Transverse colon (tissue), 4 donors: ENCODE measurements around the gene CADM4. TPM values are rescaled to one million over a fixed set of nuclear protein-coding genes. Genes with fewer than 3 reads are reported as not detected.

Experiments
- DNase-seq: peaks from one replicate; pipeline ENCODE4 v3.0.0-alpha.2; 2019
- H3K27ac ChIP-seq, 4 donors: fragments of 200-600 bp; sonication (generic); 2 replicates each; pipeline ENCODE4 v1.5.1; 2016 to 2018; ENCODE audit warnings: inconsistent platforms in 4 of 4
- H3K27me3 ChIP-seq: fragments of 200-600 bp; sonication (generic); 2 replicates; pipeline ENCODE4 v1.5.1; 2017; ENCODE audit warnings: inconsistent platforms
- H3K36me3 ChIP-seq, 4 donors: fragments of 200-600 bp; sonication (generic); 2 replicates each; pipeline ENCODE4 v1.5.1; 2017 to 2019; ENCODE audit warnings: inconsistent platforms in 4 of 4
- H3K4me1 ChIP-seq, 4 donors: fragments of 200-600 bp; sonication (generic); 2 replicates each; pipeline ENCODE4 v1.5.1; 2017 to 2020; ENCODE audit warnings: inconsistent platforms in 4 of 4
- H3K4me3 ChIP-seq, 4 donors: fragments of 200-600 bp; sonication (generic); 1 replicate in 1 of 4; 2 replicates in 3 of 4; pipeline versions ENCODE4 v1.5.1 to v1.6.1; 2017 to 2019; ENCODE audit warnings: inconsistent platforms in 4 of 4
- H3K9me3 ChIP-seq, 2 donors: fragments of 200-600 bp; sonication (generic); 2 replicates each; pipeline ENCODE4 v1.5.1; 2017 to 2019; ENCODE audit warnings: inconsistent platforms in 2 of 2
- CTCF ChIP-seq, 5 experiments: fragments of 200-600 bp in 3 of 5; fragments of 450-650 bp in 2 of 5; sonication (generic) in 3 of 5; IDR thresholded peaks; 1 replicate in 2 of 5; 2 replicates in 3 of 5; pipeline ENCODE4 v1.5.1; 2016 to 2017; ENCODE audit warnings: antibody characterized with exemption in 5 of 5, inconsistent platforms in 3 of 5, mild to moderate bottlenecking in 2 of 5, moderate library complexity in 1 of 5
- EP300 ChIP-seq: sonication (generic); formaldehyde crosslinking; IDR thresholded peaks from one replicate; pipeline ENCODE4 v1.6.1; 2017; ENCODE audit warnings: antibody characterized with exemption, low read depth
- POLR2A ChIP-seq: fragments of 450-650 bp; IDR thresholded peaks from one replicate; pipeline ENCODE4 v1.6.1; 2016; ENCODE audit warnings: antibody characterized with exemption, mild to moderate bottlenecking, moderate library complexity
- POLR2AphosphoS5 ChIP-seq, 3 donors: sonication (generic); formaldehyde crosslinking; IDR thresholded peaks; one replicate each; pipeline ENCODE4 v1.6.1; 2016; ENCODE audit warnings: antibody characterized with exemption in 3 of 3
- WGBS, 2 donors: methylation state at CpG; one replicate each; pipeline ENCODE4 v1.1.5; 2018; ENCODE audit warnings: low coverage in 1 of 2; 5-methylcytosine and 5-hydroxymethylcytosine counted together
- in situ Hi-C, 4 donors: fragments of 200-750 bp; cut with MboI; loops; one replicate each; pipeline versions ENCODE4 v1.15.0 to v1.15.1; 2017; ENCODE audit warnings: low sequenced_read_pairs in 3 of 4, low pct_ligation_motif_present in 1 of 4, low pct_unique_long_range_greater_than_20kb in 1 of 4
- intact Hi-C: fragments of 100-400 bp; cut with DNase I; formaldehyde crosslinking; loops from one replicate; pipeline ENCODE4 v1.15.1; 2023; ENCODE audit warnings: low total_unique reads
- total RNA-seq, 4 donors: library from RNA; depleted of rRNA; stranded (reverse); fragments of >200 nt; gene quantifications; one replicate each; pipeline ENCODE4 v1.1.0, GENCODE V29; 2016

The CADM4 gene
- total RNA-seq, 4 donors from 2014 or later = 2.5 to 4.0 (median 3.7) TPM; not detected in 1

GRCh38 chr19:43674183-43674582 lies 34.5 kb upstream of the CADM4 start:
- intact Hi-C loops (no loop called here), in situ Hi-C loops (no loop called here)
- Histone ChIP-seq H3K27ac (peak overlapping the region; percentile 81 to 91 (median 84)), H3K9me3 (no peaks in the 10 kb centered on the region), H3K36me3 (no peaks in the 10 kb centered on the region), H3K27me3 (no peaks in the 10 kb centered on the region), H3K4me3 (no peak overlapping the region), H3K4me1 (peaks cover 12 to 34% (median 19%) of the 10 kb centered on the region in 4 donors)
- TF ChIP-seq EP300 = no peak
- no peak for TF ChIP-seq POLR2A
- no peak for TF ChIP-seq CTCF (IDR thresholded peaks at IDR 0.05)
- TF ChIP-seq POLR2AphosphoS5 (IDR thresholded peaks at IDR 0.05) = no peak
- 54 to 97% methylated on average over 3 to 8 of the region's 8 CpGs for WGBS, 2 donors
- no peak for DNase-seq

GRCh38 chr19:43673637-43674036 lies 34.0 kb upstream of the CADM4 start:
- TF ChIP-seq POLR2A (no peak), POLR2AphosphoS5 (IDR thresholded peaks at IDR 0.05) (no peak), EP300 (no peak), CTCF (IDR thresholded peaks at IDR 0.05) (no peak)
- no peak for DNase-seq
- H3K4me3 ChIP-seq = no peak overlapping the region
- intact Hi-C loops = no loop called here
- no peaks in the 10 kb centered on the region for H3K27me3 ChIP-seq
- H3K4me1 ChIP-seq = peaks cover 11 to 32% (median 18%) of the 10 kb centered on the region in 4 donors
- no peaks in the 10 kb centered on the region for H3K36me3 ChIP-seq
- WGBS, 2 donors = 73 to 78% methylated on average over 3 of the region's 3 CpGs
- no peaks in the 10 kb centered on the region for H3K9me3 ChIP-seq
- peak overlapping the region in 2 of 4 donors; percentile 85 to 91 for H3K27ac ChIP-seq
- in situ Hi-C loops = no loop called here

- no peak overlapping the region for H3K27ac ChIP-seq
- no peak for DNase-seq
- no peaks in the 10 kb centered on the region for H3K27me3 ChIP-seq
- TF ChIP-seq CTCF (IDR thresholded peaks at IDR 0.05) = no peak
- no peak for TF ChIP-seq POLR2AphosphoS5 (IDR thresholded peaks at IDR 0.05)
- no peak for TF ChIP-seq EP300
- no peak for TF ChIP-seq POLR2A
- H3K9me3 ChIP-seq = no peaks in the 10 kb centered on the region
- no peaks in the 10 kb centered on the region for H3K36me3 ChIP-seq
- H3K4me3 ChIP-seq = no peak overlapping the region
- peaks cover 16 to 40% (median 24%) of the 10 kb centered on the region in 4 donors for H3K4me1 ChIP-seq
- intact Hi-C loops (no loop called here), in situ Hi-C loops (no loop called here)
- 60 to 79% methylated on average over 3 to 6 of the region's 6 CpGs for WGBS, 2 donors
These were observed 32.5 kb upstream of the CADM4 start for GRCh38 chr19:43672061-43672679.

GRCh38 chr19:43668406-43669109 lies 28.9 kb upstream of the CADM4 start:
- H3K36me3 ChIP-seq = peaks cover 0 to 3% (median 0%) of the 10 kb centered on the region in 4 donors
- no peak for TF ChIP-seq EP300
- TF ChIP-seq CTCF (IDR thresholded peaks at IDR 0.05) = no peak
- peak; percentile 91 to 97 (median 95) for TF ChIP-seq POLR2AphosphoS5 (IDR thresholded peaks at IDR 0.05)
- TF ChIP-seq POLR2A = peak; percentile 98
- intact Hi-C loops = no loop called here
- H3K4me3 ChIP-seq = peak overlapping the region; percentile 43 to 82 (median 56)
- in situ Hi-C loops = no loop called here
- peak; percentile 100 for DNase-seq
- no peaks in the 10 kb centered on the region for H3K27me3 ChIP-seq
- 1% methylated on average over 11 to 44 of the region's 44 CpGs for WGBS, 2 donors
- H3K9me3 ChIP-seq = no peaks in the 10 kb centered on the region
- peak overlapping the region; percentile 95 to 99 (median 95) for H3K27ac ChIP-seq
- peaks cover 8 to 25% (median 16%) of the 10 kb centered on the region in 4 donors for H3K4me1 ChIP-seq
